C4-2B (cell line): ENCODE results near the gene TUBA3D.
"Not testable (repeated sequence)": the region's sequence is repeated elsewhere in the genome, so short reads cannot be mapped to it uniquely, and the experiment has no call there.

Experiments used
- H3K27ac ChIP-seq: fragments of 450-650 bp; 2 replicates; pipeline ENCODE4 v1.5.1; 2017
- ZFX ChIP-seq: fragments of 450-650 bp; IDR thresholded peaks from 2 replicates; pipeline ENCODE4 v1.6.1; 2017
- TF ChIP-seq, protein P1 (sequence below): fragments of 450-650 bp; conservative IDR thresholded peaks from 2 replicates; pipeline ENCODE4 v1.5.1; 2017; ENCODE audit warnings: mild to moderate bottlenecking

TUBA3D gene

DNA sequence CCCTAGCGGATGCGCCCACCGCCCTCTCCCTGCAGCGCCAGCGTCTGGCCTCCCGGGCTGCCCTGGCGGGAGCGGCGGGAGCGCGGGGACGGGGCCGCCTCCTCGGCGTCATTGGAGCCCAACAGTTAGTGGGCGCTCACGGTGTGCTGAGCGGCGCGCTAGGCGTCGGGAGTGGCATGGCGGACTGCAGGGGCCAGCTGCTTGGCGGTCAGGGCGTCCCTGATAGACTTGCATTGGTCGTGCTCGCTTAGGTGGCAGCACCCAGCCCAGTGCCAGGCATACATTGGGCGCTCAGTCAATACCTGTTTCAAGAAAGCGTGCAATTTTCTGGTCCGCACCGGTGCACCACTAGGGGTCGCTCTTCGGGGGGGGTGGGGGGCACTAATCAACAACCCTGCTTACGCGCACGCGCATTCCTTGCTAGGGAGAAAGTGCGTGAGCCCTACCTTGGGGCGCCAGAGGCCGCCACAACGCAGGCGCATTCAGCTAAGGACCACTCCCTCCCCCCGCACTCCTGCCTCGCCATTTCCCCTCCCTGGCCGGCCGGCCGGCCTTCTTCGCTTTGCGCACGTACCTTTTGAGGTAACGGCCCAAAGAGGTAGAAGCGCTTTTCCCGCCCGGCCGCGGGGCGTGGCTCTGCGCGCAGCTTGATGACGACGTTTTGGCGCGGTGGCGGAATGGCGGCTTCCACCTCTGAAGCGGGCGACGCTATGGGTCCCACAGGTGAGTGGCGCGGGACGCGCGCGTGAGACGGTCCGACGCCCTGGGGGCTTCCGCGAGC lies 16.7 kb downstream of the TUBA3D start:
- TF ChIP-seq, protein P1, sequence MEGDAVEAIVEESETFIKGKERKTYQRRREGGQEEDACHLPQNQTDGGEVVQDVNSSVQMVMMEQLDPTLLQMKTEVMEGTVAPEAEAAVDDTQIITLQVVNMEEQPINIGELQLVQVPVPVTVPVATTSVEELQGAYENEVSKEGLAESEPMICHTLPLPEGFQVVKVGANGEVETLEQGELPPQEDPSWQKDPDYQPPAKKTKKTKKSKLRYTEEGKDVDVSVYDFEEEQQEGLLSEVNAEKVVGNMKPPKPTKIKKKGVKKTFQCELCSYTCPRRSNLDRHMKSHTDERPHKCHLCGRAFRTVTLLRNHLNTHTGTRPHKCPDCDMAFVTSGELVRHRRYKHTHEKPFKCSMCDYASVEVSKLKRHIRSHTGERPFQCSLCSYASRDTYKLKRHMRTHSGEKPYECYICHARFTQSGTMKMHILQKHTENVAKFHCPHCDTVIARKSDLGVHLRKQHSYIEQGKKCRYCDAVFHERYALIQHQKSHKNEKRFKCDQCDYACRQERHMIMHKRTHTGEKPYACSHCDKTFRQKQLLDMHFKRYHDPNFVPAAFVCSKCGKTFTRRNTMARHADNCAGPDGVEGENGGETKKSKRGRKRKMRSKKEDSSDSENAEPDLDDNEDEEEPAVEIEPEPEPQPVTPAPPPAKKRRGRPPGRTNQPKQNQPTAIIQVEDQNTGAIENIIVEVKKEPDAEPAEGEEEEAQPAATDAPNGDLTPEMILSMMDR: peak; percentile 93
- TF ChIP-seq ZFX: no peak

DNA sequence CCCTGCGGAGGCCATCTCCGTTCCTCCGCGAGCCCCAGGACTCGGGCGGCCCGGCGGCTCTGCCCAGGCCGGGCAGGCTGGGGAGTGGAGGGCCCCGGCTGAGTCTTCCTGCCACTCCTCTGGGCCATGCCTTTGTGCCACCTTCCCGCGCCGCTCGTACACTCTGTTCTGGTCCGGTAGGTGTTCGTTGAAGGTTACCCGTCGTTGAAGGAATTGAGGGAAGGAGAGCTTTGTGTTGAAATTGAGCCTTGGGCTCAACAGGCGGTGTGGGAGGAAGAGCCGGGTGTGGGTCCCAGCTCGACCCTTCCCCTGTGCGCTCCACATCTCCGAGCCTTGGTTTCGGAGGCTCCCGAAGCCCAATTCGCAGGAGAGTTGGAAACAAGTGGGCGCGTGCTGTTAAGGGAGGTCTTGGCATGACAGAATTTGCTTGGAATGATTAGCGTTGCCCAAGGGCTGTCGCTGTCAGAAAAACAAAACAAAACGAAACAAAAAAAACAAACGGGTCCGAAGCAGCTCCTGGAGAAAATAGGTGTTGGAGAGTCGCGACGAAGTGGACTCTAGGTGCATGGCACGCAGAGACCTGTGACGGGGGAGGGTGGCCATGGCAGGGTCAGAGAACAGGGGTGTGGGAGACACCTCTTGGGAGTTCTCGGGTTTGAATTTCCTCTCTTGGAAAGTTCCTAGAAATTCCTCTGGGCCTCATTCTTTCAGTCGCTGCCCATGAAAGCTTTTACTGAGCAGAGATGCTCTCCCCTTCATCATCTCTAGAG lies 17.5 kb downstream of the TUBA3D start:
- TF ChIP-seq, protein P1: no peak
- no peak for TF ChIP-seq ZFX
- peak overlapping the region; percentile 87 for H3K27ac ChIP-seq

More for the DNA sequence above, 16.7 kb downstream of the TUBA3D start:
- H3K27ac ChIP-seq: peak overlapping the region; percentile 87

DNA sequence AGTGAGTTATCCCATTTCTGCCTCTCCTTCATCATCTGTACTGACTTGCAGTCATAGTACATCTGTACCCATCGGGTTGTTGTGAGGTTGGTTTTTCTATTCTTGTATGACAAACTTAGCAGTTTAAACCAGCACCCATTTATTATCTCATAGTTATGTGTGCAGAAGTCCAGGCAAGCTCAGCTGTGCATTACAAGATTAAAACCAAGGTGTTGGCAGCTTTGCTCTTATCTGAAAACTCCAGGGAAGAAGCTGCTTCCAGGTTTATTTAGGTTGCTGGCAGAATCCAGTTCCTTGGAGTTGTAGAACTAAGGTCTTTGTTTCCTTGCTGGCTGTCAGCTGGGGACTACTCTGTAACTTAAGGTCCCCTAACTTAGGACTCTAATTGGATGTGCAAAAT lies 19.6 kb downstream of the TUBA3D start:
- H3K27ac ChIP-seq: not testable (repeated sequence)

DNA sequence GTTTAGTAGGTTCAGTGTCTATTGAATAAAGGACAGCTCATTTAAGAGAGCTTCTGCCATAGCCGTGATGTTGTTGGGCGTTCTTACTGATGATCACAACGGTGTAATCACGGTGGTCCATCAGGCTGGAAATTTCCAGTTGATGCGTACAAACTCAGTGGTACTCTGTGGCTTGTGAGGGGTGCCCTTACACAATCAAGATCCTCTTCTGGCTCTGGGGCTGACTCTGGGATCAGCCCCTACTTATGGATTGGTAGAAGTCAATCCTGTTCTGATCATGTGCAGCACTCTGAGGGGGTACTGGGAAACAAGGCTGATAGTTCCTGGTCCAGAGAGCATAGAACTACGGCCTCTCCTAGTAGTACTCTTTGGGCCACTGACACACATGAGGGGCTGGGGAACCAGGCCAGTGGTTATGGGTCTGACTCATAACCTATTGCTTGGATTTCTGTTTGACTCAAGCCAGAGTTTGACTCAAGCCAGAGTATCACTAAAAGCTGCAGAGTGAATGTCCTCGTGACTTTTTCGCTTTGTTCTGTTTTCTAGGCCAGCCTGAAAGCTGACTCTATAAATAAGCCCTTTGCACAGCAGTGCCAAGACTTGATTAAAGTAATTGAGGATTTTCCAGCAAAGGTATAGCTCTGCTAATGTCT lies 22.5 kb downstream of the TUBA3D start:
- H3K27ac ChIP-seq: not testable (repeated sequence)

DNA sequence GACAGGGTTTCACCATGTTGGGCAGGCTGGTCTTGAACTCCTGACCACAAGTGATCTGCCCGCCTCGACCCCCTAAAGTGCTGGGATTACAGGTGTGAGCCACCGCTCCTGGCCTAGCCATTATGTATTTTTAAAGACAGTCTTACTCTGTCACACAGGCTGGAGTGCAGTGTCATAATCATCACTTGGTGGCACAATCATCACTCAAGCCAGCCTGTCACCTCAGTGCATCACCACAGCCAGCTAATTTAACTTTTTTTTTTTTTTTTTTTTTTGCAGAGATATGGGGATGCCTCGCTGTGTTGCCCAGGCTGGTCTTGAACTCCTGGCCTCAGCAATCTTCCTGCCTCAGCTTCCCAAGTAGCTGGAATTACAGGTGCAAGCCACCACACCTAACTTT lies 27.7 kb downstream of the TUBA3D start:
- H3K27ac ChIP-seq: not testable (repeated sequence)

DNA sequence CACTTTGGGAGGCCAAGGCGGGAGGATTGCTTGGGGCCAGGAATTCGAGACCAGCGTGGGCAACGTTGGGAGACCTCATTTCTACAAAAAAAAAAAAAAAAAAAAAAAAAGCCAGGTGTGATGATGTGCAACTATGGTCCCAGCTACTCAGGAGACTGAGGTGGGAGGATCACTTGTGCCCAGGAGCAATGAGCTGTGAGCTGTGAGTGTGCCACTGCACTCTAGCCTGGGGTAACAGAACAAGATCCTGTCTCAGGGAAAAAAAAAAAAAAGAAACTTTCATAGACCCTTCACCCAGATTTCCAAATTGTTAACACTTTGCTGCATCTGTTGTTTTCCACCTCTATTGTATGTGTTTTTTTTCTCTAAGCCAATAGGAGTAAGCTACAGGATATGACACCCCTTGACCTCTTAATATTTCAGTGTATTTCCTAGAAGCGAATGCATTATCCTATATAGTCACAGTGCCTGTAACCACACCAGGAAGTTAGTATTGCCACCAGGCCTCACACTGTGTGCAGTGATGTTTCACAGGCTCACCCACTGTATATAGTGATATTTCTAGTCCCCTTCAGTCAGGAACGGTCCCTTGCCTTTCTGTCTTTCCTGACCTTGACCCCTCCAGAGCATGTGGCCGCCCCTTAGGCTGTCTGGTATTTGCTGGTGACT lies 28.3 kb downstream of the TUBA3D start:
- H3K27ac ChIP-seq: not testable (repeated sequence)

DNA sequence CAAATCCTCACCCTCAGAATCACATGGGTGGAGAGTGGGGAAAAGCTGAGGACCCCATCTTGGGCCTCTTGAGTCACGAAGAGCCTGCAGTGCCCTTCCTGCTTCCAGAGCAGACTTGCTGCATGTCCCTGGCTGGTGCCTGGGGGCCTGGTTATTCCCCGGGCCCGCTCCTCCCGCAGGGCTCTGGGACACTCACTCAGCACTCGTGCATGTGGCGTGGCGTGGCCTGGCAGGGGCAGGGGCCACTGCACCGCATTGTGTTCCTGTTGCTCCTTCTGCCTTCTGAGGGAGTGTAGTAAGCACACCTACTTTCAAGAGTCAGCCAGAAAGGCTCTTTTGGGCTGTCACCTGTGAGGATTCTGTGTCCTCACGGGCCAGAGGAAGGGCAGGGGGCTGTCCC lies 33.7 kb downstream of the TUBA3D start:
- no peak for TF ChIP-seq ZFX
- H3K27ac ChIP-seq: no peak overlapping the region

DNA sequence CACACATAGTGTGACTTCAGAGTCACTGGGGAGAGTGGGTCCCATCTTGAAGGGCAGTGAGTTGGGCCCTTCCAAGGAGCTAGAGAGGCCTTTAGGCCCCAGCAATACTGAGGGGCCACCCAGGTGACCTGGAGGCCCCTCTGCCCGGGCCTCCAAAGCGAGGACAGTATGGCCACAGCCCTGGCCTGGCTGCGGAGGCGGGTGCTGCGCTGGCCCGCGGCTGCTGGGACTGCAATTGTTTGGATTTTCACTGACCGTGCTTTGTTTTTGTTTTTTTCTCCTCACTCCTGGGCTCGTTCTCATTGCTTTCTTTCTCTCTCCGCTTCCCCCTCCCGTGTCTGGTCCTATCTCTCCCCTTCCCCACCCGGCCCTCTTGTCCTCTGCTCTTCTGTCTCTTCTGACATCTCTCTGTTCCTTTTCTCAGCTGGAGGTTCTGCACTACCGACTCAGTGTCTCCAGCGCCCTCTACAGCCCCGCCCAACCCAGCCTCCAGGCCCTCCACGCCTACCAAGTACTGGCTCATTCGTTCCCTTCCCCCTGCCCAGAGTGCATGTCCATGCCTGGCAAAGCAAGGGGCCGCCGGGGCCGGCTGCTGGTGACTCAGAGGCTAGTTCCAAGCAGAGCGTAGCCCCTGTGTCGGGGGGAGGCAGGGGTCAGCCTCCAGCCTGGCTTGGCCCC lies 35.5 kb downstream of the TUBA3D start:
- not testable (repeated sequence) for H3K27ac ChIP-seq

DNA sequence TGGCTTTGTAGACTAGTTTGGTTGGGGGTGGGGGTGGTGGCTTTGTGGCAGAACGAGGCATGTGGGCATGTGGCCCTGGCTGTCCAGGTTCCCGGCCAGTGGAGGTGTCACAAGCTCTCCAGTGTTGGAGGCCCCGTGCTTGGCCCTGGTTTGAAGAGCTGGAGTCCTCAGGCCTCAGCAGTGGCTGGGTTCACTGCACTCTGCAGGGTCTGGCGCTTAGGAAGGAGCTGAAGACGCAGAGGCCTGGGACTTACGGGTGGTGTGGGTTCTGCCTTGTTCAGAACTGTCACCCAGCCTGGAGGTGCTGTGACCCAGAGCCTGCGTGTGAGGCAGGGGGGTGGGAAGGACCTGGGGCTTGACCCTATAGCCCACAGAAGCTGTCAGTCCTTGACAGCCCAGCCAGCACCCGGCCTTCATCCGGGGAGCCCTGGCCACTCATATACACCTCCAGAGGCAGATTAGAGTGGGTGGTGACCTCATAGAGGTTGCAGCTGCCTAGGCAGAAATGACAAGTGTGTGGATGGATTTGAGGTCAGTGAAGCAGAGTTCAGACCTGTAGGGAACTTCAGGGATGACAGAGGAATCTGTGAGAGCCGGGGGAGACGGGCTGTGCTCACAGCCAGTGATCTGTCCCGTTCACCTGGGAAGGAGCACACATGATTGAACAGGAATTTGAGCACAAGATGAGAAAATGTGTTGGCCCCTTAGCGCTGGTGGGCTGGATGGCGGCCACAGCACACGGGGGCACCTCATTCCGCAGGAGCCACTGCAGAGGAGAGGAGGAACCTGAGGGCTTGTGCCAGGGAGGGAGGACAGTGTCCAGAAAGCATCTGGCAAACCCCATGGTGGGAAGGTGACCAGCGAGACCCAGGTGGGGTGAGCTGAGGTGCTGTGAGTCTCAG lies 36.3 kb downstream of the TUBA3D start:
- H3K27ac ChIP-seq: not testable (repeated sequence)

DNA sequence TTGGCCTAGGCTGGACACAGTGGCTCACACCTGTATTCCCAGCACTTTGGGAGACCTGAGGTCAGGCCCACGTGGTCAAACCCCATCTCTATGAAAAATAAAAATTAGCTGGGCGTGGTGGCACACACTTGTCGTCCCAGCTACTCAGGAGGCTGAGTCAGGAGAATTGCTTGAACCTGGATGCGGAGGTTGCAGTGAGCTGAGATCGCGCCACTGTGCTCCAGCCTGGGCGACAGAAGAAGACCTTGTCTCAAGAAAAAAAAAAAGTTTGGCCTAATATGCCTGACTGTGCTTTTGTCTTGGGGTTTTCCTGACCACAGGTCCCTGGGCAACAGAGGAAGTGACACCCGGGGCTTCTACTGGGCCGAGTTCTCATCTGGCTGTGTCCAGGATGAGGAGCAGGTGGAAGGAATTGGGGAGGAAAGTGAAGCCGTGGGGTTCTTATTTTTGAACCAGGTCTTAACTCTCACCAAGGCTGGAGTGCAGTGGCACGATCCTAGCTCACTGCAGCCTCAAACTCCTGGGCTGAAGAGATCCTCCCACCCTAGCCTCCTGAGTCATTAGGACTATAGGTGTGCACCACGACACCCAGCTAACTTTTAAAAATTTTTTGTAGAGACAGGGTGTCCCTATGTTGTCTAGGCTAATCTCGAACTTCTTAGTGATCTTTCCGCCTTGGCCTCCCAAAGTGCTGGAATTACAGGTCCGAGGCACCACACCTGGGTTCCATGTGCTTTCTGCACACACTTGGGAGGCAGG lies 38.7 kb downstream of the TUBA3D start:
- not testable (repeated sequence) for H3K27ac ChIP-seq

DNA sequence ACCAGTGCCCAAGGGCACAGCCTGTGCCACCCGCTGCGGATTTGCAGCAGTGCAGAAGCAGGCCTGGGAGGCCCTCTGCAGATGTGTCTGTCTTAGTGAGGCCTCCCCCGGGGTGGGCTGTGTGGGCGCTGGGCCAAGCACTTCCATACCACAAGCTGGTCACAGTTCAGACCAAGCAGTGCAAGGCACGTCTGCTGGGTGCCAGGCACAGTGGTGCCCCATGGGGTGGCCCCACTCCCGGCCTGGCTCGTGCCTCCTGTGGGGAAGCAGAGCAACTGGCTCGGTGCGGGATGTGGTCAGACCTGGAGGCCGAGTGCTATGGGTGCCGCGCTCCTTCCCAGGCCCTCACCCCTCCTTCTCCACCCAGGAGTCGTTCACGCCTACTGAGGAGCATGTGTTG lies 39.3 kb downstream of the TUBA3D start:
- H3K27ac ChIP-seq: not testable (repeated sequence)
